NK-92 (cell line): ENCODE data around the gene ATP7B.
"Not testable (repeated sequence)": the region's sequence is repeated elsewhere in the genome, so short reads cannot be mapped to it uniquely, and the experiment has no call there.

Experiments used
- DNase-seq: peaks from one replicate; lab custom pipeline; 2025; ENCODE audit not compliant: unreplicated experiment; lab: John Stamatoyannopoulos, UW

Gene ATP7B

GRCh38 chr13:52010890-52011631, at the start of gene ATP7B:
ATP7B (minus strand) TSS chr13:52011450; CDS start chr13:52011337, 113 bp downstream.
- DNase-seq: no peak

- no peak for DNase-seq
These were observed 42.2 kb upstream of the ATP7B start for GRCh38 chr13:52053460-52053859.

- DNase-seq: no peak
These were observed 40.1 kb upstream of the ATP7B start for GRCh38 chr13:52051400-52051799.

GRCh38 chr13:52048516-52048915, 37.3 kb upstream of the ATP7B start:
- DNase-seq: no peak

- no peak for DNase-seq
These were observed 36.2 kb upstream of the ATP7B start for GRCh38 chr13:52047463-52047862.

- no peak for DNase-seq
These were observed 32.4 kb upstream of the ATP7B start for GRCh38 chr13:52043675-52044074.

GRCh38 chr13:52036037-52036436, 24.8 kb upstream of the ATP7B start:
- no peak for DNase-seq

GRCh38 chr13:52034616-52035226, 23.5 kb upstream of the ATP7B start:
- no peak for DNase-seq

- no peak for DNase-seq
These were observed 21.8 kb upstream of the ATP7B start for GRCh38 chr13:52033039-52033438.

GRCh38 chr13:52030401-52030800, 19.2 kb upstream of the ATP7B start:
- DNase-seq: not testable (repeated sequence)

- no peak for DNase-seq
These were observed 18.3 kb upstream of the ATP7B start for GRCh38 chr13:52029569-52029968.

- DNase-seq: no peak
These were observed 16.6 kb upstream of the ATP7B start for GRCh38 chr13:52027832-52028231.

- no peak for DNase-seq
These were observed 15.0 kb upstream of the ATP7B start for GRCh38 chr13:52026246-52026626.

- DNase-seq: no peak
These were observed 14.4 kb upstream of the ATP7B start for GRCh38 chr13:52025475-52026245.

GRCh38 chr13:52024481-52024880, 13.2 kb upstream of the ATP7B start, which contains the start of gene UTP14C:
UTP14C (plus strand) TSS chr13:52024691; CDS start chr13:52028805, 4,114 bp downstream.
- no peak for DNase-seq

- DNase-seq: no peak
These were observed 11.1 kb upstream of the ATP7B start for GRCh38 chr13:52022356-52022755.

- DNase-seq: no peak
These were observed 8.9 kb upstream of the ATP7B start for GRCh38 chr13:52020191-52020590.

- DNase-seq: no peak
These were observed 5.0 kb upstream of the ATP7B start for GRCh38 chr13:52016296-52016695.

- DNase-seq: no peak
These were observed 1.2 kb upstream of the ATP7B start for GRCh38 chr13:52012512-52012836.

GRCh38 chr13:52011632-52012511, 622 bp upstream of the ATP7B start, which contains the start of gene ALG11:
ALG11 (plus strand) TSS chr13:52012398; CDS start chr13:52012419, 21 bp downstream.
- peak; percentile 94 for DNase-seq

- no peak for DNase-seq
These were observed 1.3 kb downstream of the ATP7B start for GRCh38 chr13:52009946-52010345.
